Hindlimb muscle (tissue), 1 donor: ENCODE data around the gene CAPG. TPM values are rescaled to one million over a fixed set of nuclear protein-coding genes. Genes with fewer than 3 reads are reported as not detected.

ENCODE experiments used
- DNase-seq: peaks from one replicate; pipeline ENCODE4 v3.0.0-alpha.2; 2013
- polyA plus RNA-seq: library from polyadenylated mRNA; unstranded; fragments of 120-200 nt; gene quantifications from one replicate; pipeline ENCODE4 v1.2.1, GENCODE V29; 2013; ENCODE audit not compliant: insufficient read length

Gene CAPG
- polyA plus RNA-seq, 1 donor = 16.8 TPM

- no peak for DNase-seq
These were observed 54.0 kb downstream of the CAPG start for GRCh38 chr2:85356186-85356585.

GRCh38 chr2:85355521-85355920 is 54.6 kb downstream of the CAPG start:
- DNase-seq = no peak

GRCh38 chr2:85355073-85355410 is 55.1 kb downstream of the CAPG start:
- no peak for DNase-seq

- peak; percentile 98 for DNase-seq
These were observed 55.7 kb downstream of the CAPG start, which contains the start of the genes ELMOD3 and RETSAT for GRCh38 chr2:85354286-85355072. Gene ELMOD3 (plus strand): TSS chr2:85354769. CDS start chr2:85357199, 2,430 bp downstream. Gene RETSAT (minus strand): TSS chr2:85354528. CDS start chr2:85354507, 21 bp downstream.

- no peak for DNase-seq
These were observed 56.3 kb downstream of the CAPG start for GRCh38 chr2:85353876-85354285.

GRCh38 chr2:85347599-85347998 is 62.6 kb downstream of the CAPG start:
- no peak for DNase-seq

Other genes starting within 250 kb of the CAPG start
- 65.4 TPM for gene TGOLN2, start 82.4 kb downstream of the CAPG start, polyA plus RNA-seq
- 14.6 TPM for gene RETSAT, start 55.8 kb downstream of the CAPG start, polyA plus RNA-seq
- gene ELMOD3, start 55.6 kb downstream of the CAPG start, polyA plus RNA-seq = 17.5 TPM
- gene SH2D6, start 8.3 kb upstream of the CAPG start, polyA plus RNA-seq = 0.89 TPM
- 188 TPM for gene MAT2A, start 128.8 kb upstream of the CAPG start, polyA plus RNA-seq
- gene GGCX, start 151.1 kb upstream of the CAPG start, polyA plus RNA-seq = 22.6 TPM
- 12.5 TPM for gene VAMP8, start 167.2 kb upstream of the CAPG start, polyA plus RNA-seq
- 54.7 TPM for gene VAMP5, start 174.1 kb upstream of the CAPG start, polyA plus RNA-seq
- gene RNF181, start 185.4 kb upstream of the CAPG start, polyA plus RNA-seq = 49.1 TPM
- 11.7 TPM for gene TMEM150A, start 192.3 kb upstream of the CAPG start, polyA plus RNA-seq
- 57.5 TPM for gene C2orf68, start 201.7 kb upstream of the CAPG start, polyA plus RNA-seq
- 36.5 TPM for gene USP39, start 205.8 kb upstream of the CAPG start, polyA plus RNA-seq